K562 (cell line): ENCODE results near the gene LY6G6D. TPM values are rescaled to one million over a fixed set of nuclear protein-coding genes. Genes with fewer than 3 reads are reported as not detected.
A peak's percentile ranks its signal among the peaks of the same experiment; 100 is the strongest.

Source experiments
- ADNP ChIP-seq: fragments of 200-800 bp; sonication (Bioruptor generic); IDR thresholded peaks from 2 replicates; pipeline ENCODE4 v1.6.1; 2016; ENCODE audit warnings: missing genetic modification characterization, missing compliant biosample characterization
- AFF1 ChIP-seq, 2 experiments: fragments of 450-650 bp; IDR thresholded peaks; 2 replicates each; pipeline ENCODE4 v1.6.1; 2018; ENCODE audit warnings: mild to moderate bottlenecking in 2 of 2, low read depth in 1 of 2; ENCODE audit not compliant: partially characterized antibody in 2 of 2
- BRF1 ChIP-seq: IDR thresholded peaks from 3 replicates; pipeline ENCODE4 v1.6.1; 2011; ENCODE audit warnings: borderline replicate concordance, mild to moderate bottlenecking; ENCODE audit not compliant: insufficient read length; ENCODE audit errors: extremely low read depth
- CEBPZ ChIP-seq: fragments of 150-350 bp; IDR thresholded peaks from 2 replicates; pipeline ENCODE4 v1.6.1; 2014; ENCODE audit warnings: low read depth, mild to moderate bottlenecking, low read length, borderline replicate concordance
- CHCHD3 ChIP-seq: fragments of 250-450 bp; sonication (Bioruptor Pico); IDR thresholded peaks from 2 replicates; pipeline ENCODE4 v2.1.2; 2022; ENCODE audit warnings: mild to moderate bottlenecking
- DPF2 ChIP-seq: fragments of 450-650 bp; IDR thresholded peaks from 2 replicates; pipeline ENCODE4 v1.6.1; 2016
- GATAD2A ChIP-seq: fragments of 450-650 bp; IDR thresholded peaks from 2 replicates; pipeline ENCODE4 v1.6.1; 2017
- MYBL2 ChIP-seq, 2 experiments: fragments of 450-650 bp in 1 of 2; sonication (generic) in 1 of 2; formaldehyde crosslinking in 1 of 2; IDR thresholded peaks; 2 replicates each; pipeline versions ENCODE4 v1.6.1 to v1.8.1; 2017 to 2022; ENCODE audit warnings: borderline replicate concordance in 1 of 2, inconsistent platforms in 1 of 2, low read depth in 1 of 2, mild to moderate bottlenecking in 1 of 2, missing genetic modification reagents in 1 of 2, moderate library complexity in 1 of 2
- PHB ChIP-seq: fragments of 250-450 bp; sonication (Bioruptor Pico); IDR thresholded peaks from 2 replicates; pipeline ENCODE4 v1.5.0; 2021
- RAD21 ChIP-seq, 2 experiments: fragments of 250-450 bp in 1 of 2; fragments of 450-650 bp in 1 of 2; sonication (Bioruptor Pico) in 1 of 2; formaldehyde crosslinking in 1 of 2; IDR thresholded peaks in 1 of 2; conservative IDR thresholded peaks in 1 of 2; 2 replicates each; pipeline versions ENCODE4 v1.4.0 to v1.8.0; 2020 to 2022; ENCODE audit warnings: mild to moderate bottlenecking in 2 of 2, moderate library complexity in 1 of 2
- RBM15 ChIP-seq: fragments of 200-400 bp; formaldehyde crosslinking; IDR thresholded peaks from 2 replicates; pipeline ENCODE4 v1.6.1; 2018; ENCODE audit warnings: mild to moderate bottlenecking, low read length, moderate library complexity; ENCODE audit not compliant: insufficient read depth
- RBM17 ChIP-seq: fragments of 200-400 bp; formaldehyde crosslinking; IDR thresholded peaks from 2 replicates; pipeline ENCODE4 v1.6.1; 2017; ENCODE audit warnings: low read depth, mild to moderate bottlenecking, low read length, borderline replicate concordance
- STAG1 ChIP-seq: sonication (generic); formaldehyde crosslinking; IDR thresholded peaks from 2 replicates; pipeline ENCODE4 v1.5.0; 2020; ENCODE audit warnings: missing genetic modification reagents, borderline replicate concordance
- TCFL5 ChIP-seq: fragments of 250-450 bp; sonication (Bioruptor Pico); conservative IDR thresholded peaks from 2 replicates; pipeline ENCODE4 v1.6.1; 2021; ENCODE audit warnings: mild to moderate bottlenecking, moderate library complexity, matching md5 sums
- USF2 ChIP-seq: sonication (generic); formaldehyde crosslinking; IDR thresholded peaks from 2 replicates; pipeline ENCODE4 v1.5.0; 2020; ENCODE audit warnings: missing genetic modification reagents
- ZKSCAN1 ChIP-seq: fragments of 150-350 bp; IDR thresholded peaks from 2 replicates; pipeline ENCODE4 v1.6.1; 2016; ENCODE audit warnings: low read depth, low read length
- ZNF124 ChIP-seq: sonication (generic); formaldehyde crosslinking; IDR thresholded peaks from 2 replicates; pipeline ENCODE4 v1.8.1; 2022; ENCODE audit warnings: missing genetic modification reagents
- ZNF23 ChIP-seq: fragments of 250-450 bp; sonication (Bioruptor Pico); IDR thresholded peaks from 2 replicates; pipeline ENCODE4 v1.4.0; 2020; ENCODE audit warnings: mild to moderate bottlenecking
- ZNF239 ChIP-seq: fragments of 250-450 bp; sonication (Bioruptor Pico); IDR thresholded peaks from 2 replicates; pipeline ENCODE4 v1.4.0; 2020; ENCODE audit warnings: mild to moderate bottlenecking
- ZNF551 ChIP-seq: fragments of 250-450 bp; sonication (Bioruptor Pico); IDR thresholded peaks from 2 replicates; pipeline ENCODE4 v1.5.0; 2021; ENCODE audit warnings: mild to moderate bottlenecking, moderate library complexity
- polyA plus RNA-seq, 8 experiments: library from polyadenylated mRNA; depleted of rRNA in 4 of 8; stranded (reverse) in 5 of 8; unstranded in 3 of 8; fragments of >200 nt; fragmentation: Nextera tagmentation in 2 of 8; fragmentation: Illumina TruSeq in 1 of 8; extraction: Ambion mirVana in 2 of 8; extraction: Trizol in 1 of 8; gene quantifications; 2 replicates each; pipeline versions ENCODE4 v1.2.1 to v1.2.3, GENCODE V29; 2011 to 2014; ENCODE audit warnings: inconsistent platforms in 1 of 8, missing spikeins in 1 of 8
- total RNA-seq, 7 experiments: library from RNA; depleted of rRNA in 6 of 7; stranded (reverse); fragments of >200 nt in 6 of 7; fragmentation: Illumina TruSeq in 2 of 7; extraction: Trizol in 2 of 7; gene quantifications; 2 replicates each; pipeline versions ENCODE4 v1.2.1 to v1.2.3, GENCODE V29; 2011 to 2021; ENCODE audit warnings: low replicate concordance in 1 of 7

LY6G6D gene
- total and polyA plus RNA-seq, 9 of the 15 experiments (the other 6 are each of a cell fraction or from before 2014, with no cell fraction given) = 0.30 to 0.38 TPM; not detected in 7

- TF ChIP-seq BRF1 (no peak), CHCHD3 (CRISPR knock-in tag) (peak; percentile 91), DPF2 (no peak), GATAD2A (no peak), RBM15 (no peak), PHB (CRISPR knock-in tag) (peak; percentile 100), STAG1 (CRISPR knock-in tag) (no peak), ZKSCAN1 (peak; percentile 46; the same call in 1 of the 2 replicates), TCFL5 (CRISPR knock-in tag) (peak; percentile 59), ZNF23 (CRISPR knock-in tag) (peak; percentile 93), ZNF124 (CRISPR knock-in tag) (no peak), RBM17 (no peak), USF2 (CRISPR knock-in tag) (no peak), ZNF551 (CRISPR knock-in tag) (peak; percentile 96), CEBPZ (no peak), ADNP (no peak), AFF1 (IDR thresholded peaks at IDR 0.05; ENCODE audit: low read depth in 1 of 2, partially characterized antibody in 2 of 2) (no peak), RAD21 (CRISPR knock-in tag; conservative IDR thresholded peaks at IDR 0.05 in 1 of 2, IDR thresholded peaks at IDR 0.05 in 1 of 2) (peak; percentile 35 to 60), MYBL2 (IDR thresholded peaks at IDR 0.05; ENCODE audit: low read depth) (no peak), MYBL2 (CRISPR knock-in tag; IDR thresholded peaks at IDR 0.05; ENCODE audit: borderline replicate concordance) (no peak), ZNF239 (CRISPR knock-in tag) (peak; percentile 70; the same call in 1 of the 2 replicates)
These were observed 15.0 kb downstream of the LY6G6D start (continued) for GRCh38 chr6:31729979-31730630.
